HG02623 (cell line): ENCODE measurements around the gene ABRACL.
A peak's percentile ranks its signal among the peaks of the same experiment; 100 is the strongest.
"Not testable (repeated sequence)": the region's sequence is repeated elsewhere in the genome, so short reads cannot be mapped to it uniquely, and the experiment has no call there.

Source experiments
- ATAC-seq: cut with Tn5 transposase; IDR thresholded peaks from one replicate; pipeline ENCODE4 v1.9.1; 2021; ENCODE audit warnings: moderate library complexity; ENCODE audit not compliant: unreplicated experiment

The ABRACL gene

DNA sequence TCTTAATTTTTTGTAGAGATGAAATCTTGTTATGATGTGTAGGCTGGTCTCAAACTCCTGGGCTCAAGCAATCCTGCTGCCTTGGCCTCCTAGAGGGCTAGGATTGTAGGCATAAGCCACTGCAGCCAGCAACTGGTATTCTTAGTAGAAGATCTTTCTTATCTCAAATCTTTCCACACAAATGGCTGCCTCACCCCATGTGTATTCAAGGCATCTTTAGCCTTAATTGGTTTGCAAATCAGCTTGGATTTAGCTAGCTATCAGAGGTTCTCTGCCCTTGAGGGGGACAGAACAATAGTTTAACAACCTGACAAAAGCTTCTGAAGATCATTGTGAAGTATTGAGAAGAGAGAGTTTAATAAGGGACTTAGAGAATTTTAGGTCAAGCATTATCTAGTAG, 17.9 kb upstream of the ABRACL start:
- no peak for ATAC-seq

DNA sequence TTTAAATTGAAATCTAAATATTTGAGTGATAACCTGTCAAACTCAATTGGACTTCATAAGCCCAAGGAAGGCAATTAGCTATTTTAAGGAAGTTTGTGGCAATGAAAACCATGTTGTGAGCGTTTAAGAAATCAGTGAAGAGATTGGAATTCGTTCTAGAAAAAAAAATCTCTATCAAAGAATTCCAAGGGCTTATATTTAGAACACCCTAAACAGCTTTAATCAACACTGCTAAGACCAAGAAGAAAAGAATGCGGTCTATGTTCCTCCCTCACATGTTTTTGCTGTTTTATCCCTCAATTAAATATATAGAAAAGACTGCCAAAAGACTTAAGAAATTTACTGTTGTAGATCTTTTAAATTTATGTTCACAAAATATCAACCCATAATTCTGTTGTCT, 16.6 kb upstream of the ABRACL start:
- no peak for ATAC-seq

DNA sequence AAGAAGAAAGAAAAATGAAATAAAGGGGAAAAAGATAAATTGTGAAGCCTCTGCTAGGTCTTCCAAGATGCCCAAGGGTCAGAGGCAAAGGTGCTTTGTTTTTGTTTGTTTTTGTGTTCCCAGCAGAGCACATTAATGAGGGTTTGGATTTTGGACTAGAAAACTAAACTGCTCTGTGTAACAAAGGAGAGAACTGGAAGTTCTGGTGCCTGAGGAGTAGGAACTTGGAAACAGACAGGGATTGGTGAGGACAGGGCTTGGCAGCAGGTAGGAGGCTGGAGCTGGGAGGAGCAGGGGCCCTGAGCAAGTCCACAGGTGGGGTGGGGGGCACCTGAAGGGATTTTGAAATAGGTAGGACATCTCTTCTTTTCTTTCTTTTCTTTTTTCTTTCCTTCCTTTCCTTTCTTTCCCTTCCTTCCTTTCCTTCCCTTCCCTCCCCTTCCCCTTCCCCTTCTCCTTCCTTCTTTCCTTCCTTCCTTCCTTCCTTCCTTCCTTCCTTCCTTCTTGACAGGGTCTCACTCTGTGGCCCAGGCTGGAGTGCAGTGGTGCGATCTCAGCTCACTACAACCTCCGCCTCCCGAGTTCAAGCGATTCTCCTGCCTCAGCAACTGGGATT, 15.3 kb upstream of the ABRACL start:
- no peak for ATAC-seq

- ATAC-seq, result no peak
Observed at GRCh38 chr6:139014945-139015344, 13.6 kb upstream of the ABRACL start.

DNA sequence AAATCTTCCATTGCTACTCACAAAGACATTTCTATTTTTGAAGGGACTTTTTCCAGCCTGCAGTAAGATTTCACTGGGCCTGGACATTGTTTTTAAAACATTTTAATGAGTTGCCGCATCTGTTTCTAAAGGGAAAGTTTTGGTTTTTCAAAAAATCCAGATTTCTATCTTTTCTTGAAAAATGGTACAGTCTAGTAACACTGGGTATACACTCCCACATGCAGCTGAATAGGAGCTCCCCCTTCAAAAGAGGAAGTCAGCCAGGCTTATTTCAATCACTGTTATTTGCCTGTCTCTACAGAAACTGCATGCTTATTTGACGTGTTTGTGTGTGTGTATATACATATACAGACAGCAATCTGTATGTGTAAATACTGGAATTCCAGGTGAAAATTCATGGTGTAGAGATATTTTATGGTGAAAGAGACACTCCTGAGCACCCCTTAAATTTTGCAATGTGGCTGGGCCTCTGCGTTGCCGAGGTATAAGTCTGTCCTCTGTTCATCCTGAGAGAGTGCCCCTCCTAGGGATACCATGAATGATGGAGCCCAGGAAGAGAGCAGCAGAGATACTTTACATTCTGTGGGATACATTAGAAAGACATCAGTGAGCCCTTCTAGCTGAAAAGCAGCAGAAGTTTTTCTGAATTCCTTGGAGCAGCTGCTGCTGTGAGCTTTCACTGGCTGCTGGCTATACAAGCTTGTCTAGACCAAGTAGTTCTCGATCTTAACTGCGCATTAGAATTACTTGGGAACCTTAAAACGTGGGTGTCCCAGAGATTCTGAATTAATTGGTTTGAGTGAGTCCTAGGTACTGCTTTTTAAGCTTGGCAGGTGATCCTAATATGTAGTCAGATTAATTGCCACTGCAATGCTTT, 12.0 kb upstream of the ABRACL start:
- peak; percentile 98 for ATAC-seq

DNA sequence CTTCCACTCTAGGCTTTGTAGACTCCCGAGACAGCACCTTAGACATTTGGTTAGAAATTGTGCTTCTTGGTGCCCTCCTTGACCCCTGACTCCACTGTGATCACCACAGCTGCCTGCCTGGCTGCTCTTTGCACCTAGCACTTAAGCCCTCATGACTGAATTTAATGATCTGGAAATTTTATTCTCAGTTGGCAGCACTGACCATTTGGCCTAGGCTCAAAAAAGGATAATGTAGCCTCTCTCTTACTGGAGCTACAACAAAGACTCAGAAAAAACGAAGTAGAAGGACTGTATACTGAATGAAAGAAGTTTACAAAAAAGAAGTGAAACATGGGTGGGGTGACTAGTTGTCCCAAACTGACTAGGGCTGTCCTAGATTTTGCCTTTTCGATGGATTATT, 11.3 kb upstream of the ABRACL start:
- ATAC-seq, result no peak

DNA sequence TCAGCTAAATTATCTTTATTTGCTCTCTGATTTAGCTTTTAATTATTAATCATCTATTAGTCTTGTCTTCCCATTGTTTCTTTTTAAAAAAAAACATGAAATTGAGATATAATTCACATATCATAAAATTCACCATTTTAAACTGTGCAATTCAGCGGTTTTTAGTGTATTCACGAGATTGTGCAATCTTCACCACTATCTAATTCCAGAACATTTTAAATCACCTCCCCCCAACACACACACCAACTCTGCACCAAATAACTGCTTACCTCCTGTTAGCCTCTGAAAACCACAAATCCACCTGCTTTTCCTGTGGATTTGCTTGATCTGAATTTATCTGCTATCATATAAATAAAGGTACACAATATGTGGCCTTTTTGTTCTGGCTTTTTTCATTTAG, 8.8 kb upstream of the ABRACL start:
- no peak for ATAC-seq

- no peak for ATAC-seq
Observed at GRCh38 chr6:139020689-139021088, 7.9 kb upstream of the ABRACL start.

DNA sequence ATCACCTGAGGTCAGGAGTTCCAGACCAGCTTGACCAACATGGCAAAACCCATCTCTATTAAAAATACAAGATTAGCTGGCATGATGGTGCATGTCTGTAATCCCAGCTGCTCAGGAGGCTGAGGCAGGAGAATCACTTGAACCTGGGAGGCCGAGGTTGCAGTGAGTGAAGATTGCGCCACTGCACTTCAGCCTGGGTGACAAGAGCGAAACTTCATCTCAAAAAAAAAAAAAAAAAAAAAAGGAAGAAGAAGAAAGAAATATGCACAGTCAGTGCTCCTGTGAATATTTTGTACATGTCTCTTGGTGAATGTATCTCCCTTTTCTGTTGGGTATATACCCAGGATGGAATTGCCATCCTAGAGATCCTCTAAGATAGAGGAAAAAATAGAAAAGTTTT, 3.1 kb upstream of the ABRACL start:
- ATAC-seq, result not testable (repeated sequence)

DNA sequence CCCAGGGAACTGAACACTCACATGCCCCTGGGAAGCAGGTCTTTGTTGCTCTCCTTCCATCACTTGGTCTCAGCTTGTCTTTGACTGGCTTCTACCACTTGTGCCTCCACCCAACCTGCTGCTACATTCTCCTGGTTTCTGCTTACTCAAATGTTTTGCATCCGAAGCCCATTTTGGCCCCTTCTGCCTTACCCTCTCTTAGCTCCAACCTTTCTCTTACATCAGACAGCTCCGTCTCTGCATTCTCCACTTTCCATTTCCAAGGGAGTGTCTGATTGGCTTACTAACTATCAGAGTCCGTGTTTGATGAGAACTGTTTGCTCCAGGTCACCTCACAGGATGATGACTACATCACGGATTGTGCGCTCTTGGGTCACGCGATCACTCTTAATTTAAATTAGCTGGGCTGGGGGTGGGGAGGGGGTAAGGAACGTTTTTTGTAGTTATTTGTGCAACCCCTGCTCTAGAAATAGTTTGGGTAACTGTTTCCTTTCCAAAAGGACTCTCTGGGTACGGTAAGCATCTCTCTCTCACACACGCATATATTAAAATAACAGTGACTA, 844 bp upstream of the ABRACL start:
- no peak for ATAC-seq

DNA sequence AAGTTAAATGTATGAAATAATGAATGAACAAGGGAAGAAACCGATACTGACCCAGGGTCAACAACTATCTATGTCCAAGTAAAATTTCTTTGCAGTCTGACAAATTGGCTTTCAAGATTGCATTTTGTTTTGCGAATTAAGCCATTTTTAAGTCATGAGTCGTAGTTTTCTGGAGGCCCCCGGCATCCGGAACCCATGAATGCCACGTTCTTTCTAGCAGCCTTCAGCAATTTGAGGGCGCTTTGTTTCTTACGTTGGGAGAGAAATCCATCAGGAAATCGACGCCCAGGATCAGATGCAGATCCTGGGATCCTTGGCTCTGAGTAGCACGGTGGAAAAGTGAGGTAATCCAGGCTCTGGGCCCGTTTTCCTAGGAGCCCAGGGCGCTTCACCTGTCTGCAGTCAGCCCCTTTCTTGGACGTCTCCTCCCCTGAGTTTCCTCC, 309 bp upstream of the ABRACL start:
- ATAC-seq, result peak; percentile 1

- peak; percentile 20 for ATAC-seq
Observed at GRCh38 chr6:139029470-139030227, 1.1 kb downstream of the ABRACL start.

- peak; percentile 44 for ATAC-seq
Observed at GRCh38 chr6:139030228-139030963, 1.9 kb downstream of the ABRACL start.

DNA sequence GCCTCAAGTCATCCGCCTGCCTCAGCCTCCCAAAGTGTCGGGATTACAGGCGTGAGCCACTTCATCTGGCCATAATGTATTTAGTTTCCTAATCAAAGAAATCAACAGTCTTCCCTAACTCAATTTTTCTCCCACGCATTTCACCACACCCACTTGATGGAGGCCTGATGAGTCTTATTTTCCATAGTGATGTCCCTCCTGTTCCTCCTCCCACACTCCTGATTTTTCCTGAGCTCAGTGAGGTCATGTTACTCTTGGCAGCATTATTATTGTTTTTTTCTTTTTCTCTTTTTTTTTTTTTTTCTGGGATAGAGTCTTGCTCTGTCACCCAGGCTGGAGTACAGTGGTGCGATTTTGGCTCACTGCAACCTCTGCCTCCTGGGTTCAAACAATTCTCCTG, 8.9 kb downstream of the ABRACL start:
- no peak for ATAC-seq

DNA sequence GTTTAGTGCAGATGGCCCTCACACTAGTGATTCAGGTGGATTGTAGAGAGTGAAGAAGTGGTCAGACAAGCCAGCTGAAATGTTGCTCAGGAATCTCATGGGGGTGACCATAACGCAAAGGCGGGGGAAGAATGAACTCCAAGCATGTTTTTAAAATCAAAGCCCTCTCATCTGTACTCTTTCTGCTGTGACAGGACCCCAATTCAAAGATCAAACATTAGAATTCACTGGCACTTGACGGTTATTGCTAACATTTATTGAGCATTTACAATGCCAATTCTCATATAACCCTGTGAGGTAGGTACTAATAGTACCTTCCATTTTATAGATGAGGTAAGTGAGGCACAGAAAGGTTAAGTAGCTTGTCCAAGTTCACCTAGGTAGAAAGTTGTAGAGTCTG, 15.7 kb downstream of the ABRACL start:
- ATAC-seq, result no peak

GRCh38 chr6:139047677-139048076, 19.1 kb downstream of the ABRACL start:
- no peak for ATAC-seq

DNA sequence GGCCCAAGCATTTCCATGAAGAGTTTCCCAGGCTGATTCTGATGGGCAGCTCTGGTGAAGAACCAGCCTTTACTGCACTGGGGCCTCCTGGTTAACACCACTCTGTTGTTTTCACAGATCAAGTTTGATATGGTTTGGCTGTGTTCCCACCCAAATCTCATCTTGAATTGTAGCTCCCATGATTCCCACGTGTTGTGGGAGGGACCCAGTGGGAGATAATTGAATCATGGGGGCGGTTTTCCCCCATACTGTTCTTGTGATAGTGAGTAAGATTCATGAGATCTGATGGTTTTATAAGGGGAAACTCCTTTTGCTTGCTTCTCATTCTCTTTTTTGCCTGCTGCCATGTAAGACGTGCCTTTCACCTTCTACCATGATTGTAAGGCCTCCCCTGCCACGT, 20.4 kb downstream of the ABRACL start:
- not testable (repeated sequence) for ATAC-seq

DNA sequence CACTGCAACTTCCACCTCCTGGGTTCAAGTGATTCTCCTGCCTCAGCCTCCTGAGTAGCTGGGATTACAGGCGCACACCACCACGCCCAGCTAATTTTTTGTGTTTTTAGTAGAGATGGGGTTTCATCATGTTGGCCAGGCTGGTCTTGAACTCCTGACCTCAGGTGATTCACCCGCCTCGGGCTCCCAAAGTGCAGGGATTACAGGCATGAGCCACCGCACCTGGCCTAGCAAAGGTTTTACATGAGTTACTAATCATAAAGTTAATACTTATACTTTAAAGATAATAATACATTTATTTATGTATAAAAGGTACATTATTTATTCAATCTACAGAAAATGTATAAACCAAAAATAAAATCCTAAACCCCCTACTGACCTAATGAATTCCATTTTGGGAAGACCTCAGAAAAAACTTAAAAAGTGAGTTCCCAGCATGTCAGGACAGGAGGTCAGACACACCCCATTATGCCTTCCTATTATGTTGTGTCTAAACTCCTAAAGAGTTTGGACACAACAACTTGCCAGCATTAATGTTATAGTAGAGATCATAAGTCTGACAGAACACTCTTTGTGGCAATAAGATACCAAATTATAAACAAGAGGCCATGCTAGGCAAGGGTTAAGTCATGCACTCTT, 21.7 kb downstream of the ABRACL start:
- not testable (repeated sequence) for ATAC-seq

GRCh38 chr6:139050770-139051313, 22.3 kb downstream of the ABRACL start:
- no peak for ATAC-seq
